DOHH2 (cell line): ENCODE data around the gene BAD.

Experiments used
- H3F3A ChIP-seq: fragments of 200-600 bp; sonication (generic), shearing (Covaris generic); 2 replicates; pipeline ENCODE4 v1.6.0; 2016; ENCODE audit warnings: antibody characterized with exemption, mild to moderate bottlenecking; ENCODE audit not compliant: control insufficient read depth, insufficient read depth
- H3K27ac ChIP-seq: fragments of 200-600 bp; sonication (generic); 2 replicates; pipeline ENCODE4 v1.5.1; 2014; ENCODE audit warnings: low read depth, mild to moderate bottlenecking, low read length, moderate library complexity
- H3K27me3 ChIP-seq: fragments of 200-600 bp; sonication (generic); 2 replicates; pipeline ENCODE4 v1.6.1; 2014; ENCODE audit warnings: mild to moderate bottlenecking, low read length, mixed read lengths; ENCODE audit not compliant: control insufficient read depth
- H3K36me3 ChIP-seq: fragments of 200-600 bp; sonication (generic); 2 replicates; pipeline ENCODE4 v1.6.1; 2014; ENCODE audit warnings: mild to moderate bottlenecking, low read length, moderate library complexity, mixed read lengths; ENCODE audit not compliant: control insufficient read depth
- H3K4me1 ChIP-seq: fragments of 200-600 bp; sonication (generic); 2 replicates; pipeline ENCODE4 v1.6.1; 2014; ENCODE audit warnings: mild to moderate bottlenecking, low read length, mixed read lengths; ENCODE audit not compliant: control insufficient read depth
- H3K4me2 ChIP-seq: fragments of 200-600 bp; sonication (generic); 2 replicates; pipeline ENCODE4 v1.6.0; 2014; ENCODE audit warnings: mild to moderate bottlenecking, low read length, moderate library complexity
- H3K4me3 ChIP-seq: fragments of 200-600 bp; sonication (generic); 2 replicates; pipeline ENCODE4 v1.5.1; 2014; ENCODE audit warnings: mild to moderate bottlenecking, low read length, mixed read lengths
- H3K79me2 ChIP-seq: fragments of 200-600 bp; sonication (generic); 2 replicates; pipeline ENCODE4 v1.6.1; 2014; ENCODE audit warnings: mild to moderate bottlenecking, low read length, mixed read lengths; ENCODE audit not compliant: control insufficient read depth
- H3K9me2 ChIP-seq: fragments of 200-600 bp; sonication (generic); replicated peaks from 2 replicates; pipeline ENCODE4 v1.6.1; 2014; ENCODE audit warnings: mild to moderate bottlenecking, low read length, mixed read lengths; ENCODE audit not compliant: control insufficient read depth
- H3K9me3 ChIP-seq: fragments of 200-600 bp; sonication (generic); 2 replicates; pipeline ENCODE4 v1.6.1; 2014; ENCODE audit warnings: antibody characterized with exemption, low read length, mixed read lengths; ENCODE audit not compliant: control insufficient read depth, insufficient read depth
- H4K20me1 ChIP-seq: fragments of 200-600 bp; sonication (generic); 2 replicates; pipeline ENCODE4 v1.6.0; 2014; ENCODE audit warnings: low read depth, mild to moderate bottlenecking, antibody characterized with exemption, low read length, moderate library complexity; ENCODE audit not compliant: control insufficient read depth, insufficient read depth
- CTCF ChIP-seq: fragments of 200-600 bp; sonication (generic); IDR thresholded peaks from one replicate; pipeline ENCODE4 v1.5.1; 2014; ENCODE audit warnings: antibody characterized with exemption, mild to moderate bottlenecking, low read depth, low read length; ENCODE audit not compliant: poor library complexity, severe bottlenecking
- EZH2phosphoT487 ChIP-seq: fragments of 200-600 bp; sonication (generic); IDR thresholded peaks from 2 replicates; pipeline ENCODE4 v1.6.1; 2017; ENCODE audit warnings: borderline replicate concordance, mild to moderate bottlenecking, antibody characterized with exemption, low read length, moderate library complexity, mixed read lengths

Gene BAD

GRCh38 chr11:64284048-64284961 lies at the start of gene BAD:
TSS of gene BAD (minus strand) at chr11:64284665. CDS start at chr11:64284368, 297 bp downstream.
- no peak for TF ChIP-seq EZH2phosphoT487
- no peak for TF ChIP-seq CTCF
- Histone ChIP-seq H3K79me2 (peaks cover 12% of the 10 kb centered on the region), H3K4me2 (peak within 1 kb of the TSS; percentile 82), H3K9me2 (no peaks in the 10 kb centered on the region), H3K4me1 (peaks cover 19% of the 10 kb centered on the region), H4K20me1 (no peaks in the 10 kb centered on the region), H3F3A (peaks cover 2% of the 10 kb centered on the region; the same call in 1 of the 2 replicates), H3K36me3 (no peaks in the 10 kb centered on the region), H3K27me3 (no peaks in the 10 kb centered on the region), H3K9me3 (no peaks in the 10 kb centered on the region), H3K4me3 (peak within 1 kb of the TSS; percentile 76), H3K27ac (peak within 1 kb of the TSS; percentile 82)

- Histone ChIP-seq H3K36me3 (peaks cover 19% of the 10 kb centered on the region), H3K4me3 (no peak overlapping the region), H3F3A (peaks cover 9% of the 10 kb centered on the region), H3K4me1 (peaks cover 47% of the 10 kb centered on the region), H3K9me2 (no peaks in the 10 kb centered on the region), H3K79me2 (peaks cover 5% of the 10 kb centered on the region), H3K27ac (no peak overlapping the region), H3K27me3 (no peaks in the 10 kb centered on the region), H3K4me2 (no peak overlapping the region), H3K9me3 (no peaks in the 10 kb centered on the region), H4K20me1 (peaks cover 3% of the 10 kb centered on the region; the same call in 1 of the 2 replicates)
- TF ChIP-seq CTCF, result no peak
Measured at GRCh38 chr11:64333556-64333955, 49.1 kb upstream of the BAD start.

GRCh38 chr11:64331569-64332371 lies 47.3 kb upstream of the BAD start:
- Histone ChIP-seq H3F3A (peaks cover 11% of the 10 kb centered on the region), H3K79me2 (no peaks in the 10 kb centered on the region), H3K4me1 (peaks cover 35% of the 10 kb centered on the region), H3K27me3 (no peaks in the 10 kb centered on the region), H3K27ac (no peak overlapping the region), H4K20me1 (peaks cover 3% of the 10 kb centered on the region; the same call in 1 of the 2 replicates), H3K36me3 (peaks cover 6% of the 10 kb centered on the region; the same call in 1 of the 2 replicates), H3K4me3 (no peak overlapping the region), H3K4me2 (peak overlapping the region; percentile 48; the same call in 1 of the 2 replicates), H3K9me2 (no peaks in the 10 kb centered on the region), H3K9me3 (no peaks in the 10 kb centered on the region)
- peak; percentile 70 for TF ChIP-seq CTCF
- no peak for TF ChIP-seq EZH2phosphoT487
